GM18868 (cell line): ENCODE data around the gene GNB2.

Source experiments
- ATAC-seq: cut with Tn5 transposase; IDR thresholded peaks from one replicate; pipeline ENCODE4 v1.9.1; 2021; ENCODE audit warnings: mild to moderate bottlenecking, moderate library complexity; ENCODE audit not compliant: unreplicated experiment

Gene GNB2

DNA sequence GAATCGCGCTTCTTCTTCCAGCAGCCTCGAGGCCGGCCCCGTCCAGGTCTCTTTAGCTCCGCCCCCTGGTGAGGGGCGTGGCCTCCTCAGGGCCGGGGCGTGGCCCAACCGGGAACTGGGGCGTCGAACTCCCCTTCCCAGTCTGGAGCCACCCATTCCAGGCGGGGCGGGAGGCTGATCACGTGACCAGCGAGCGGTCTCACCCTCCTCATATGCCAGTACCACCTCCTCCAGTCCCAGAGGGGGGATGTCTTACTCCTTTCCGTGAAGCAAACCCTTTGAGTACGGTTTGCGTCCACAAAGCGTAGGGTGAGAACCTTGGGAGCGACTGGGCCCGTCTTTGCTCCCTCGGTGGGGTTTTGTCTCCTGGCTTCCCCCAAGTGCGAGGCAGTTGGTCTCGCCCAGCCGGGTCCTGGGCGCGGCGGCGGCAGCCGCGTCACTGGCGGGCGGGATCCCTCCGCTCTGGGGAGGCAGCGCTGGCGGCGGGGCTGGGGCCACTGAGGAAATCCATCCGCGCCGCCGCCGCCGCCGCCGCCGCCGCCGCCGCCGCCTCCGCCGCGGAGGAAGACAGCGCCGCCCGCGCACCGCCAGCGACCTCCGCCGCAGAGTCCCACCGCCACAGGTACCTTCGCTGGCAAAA lies at the start of gene GNB2:
Gene GNB2 (plus strand): TSS at position 439 of the 640 bp plus-strand sequence. CDS start 2,526 bp downstream, outside the sequence.
- ATAC-seq = peak; percentile 58

DNA sequence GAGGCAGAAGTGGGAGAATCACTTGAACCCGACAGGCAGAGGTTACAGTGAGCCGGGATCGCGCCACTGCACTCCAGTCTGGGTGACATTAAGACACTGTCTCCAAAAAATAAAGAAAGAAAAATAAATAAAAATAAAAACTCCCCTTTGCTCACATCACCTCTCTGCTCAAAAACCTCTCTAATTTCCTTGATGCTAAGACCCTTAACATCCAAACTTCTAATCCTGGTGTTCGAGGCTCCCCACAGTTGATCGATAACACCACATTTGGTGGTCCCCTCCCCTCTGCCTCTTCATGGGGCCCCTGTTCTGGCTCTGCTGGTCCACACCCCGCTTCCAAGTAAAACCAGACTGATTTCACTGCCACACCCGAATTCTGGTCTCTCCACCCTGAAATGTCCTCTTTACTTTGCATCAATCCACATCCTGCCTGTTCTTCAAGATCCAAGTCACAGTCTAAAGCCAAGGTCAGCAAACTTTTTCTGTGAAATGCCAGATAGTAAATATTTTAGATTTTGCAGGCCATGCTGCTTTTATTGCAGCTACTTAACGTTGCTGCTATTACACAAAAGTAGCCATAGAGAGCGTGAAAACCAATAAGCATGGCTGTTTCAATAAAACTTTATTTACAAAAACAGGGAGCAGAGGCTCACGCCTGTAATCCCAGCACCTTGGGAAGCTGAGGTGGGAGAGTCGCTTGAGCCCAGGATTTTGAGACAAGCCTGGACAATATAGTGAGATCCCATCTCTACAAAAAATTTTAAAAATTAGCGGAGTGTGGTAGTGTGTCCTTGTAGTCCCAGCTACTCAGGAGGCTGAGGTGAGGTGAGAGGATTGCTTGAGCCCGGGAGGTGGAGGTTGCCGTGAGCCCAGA lies 49.4 kb upstream of the GNB2 start:
- no peak for ATAC-seq

DNA sequence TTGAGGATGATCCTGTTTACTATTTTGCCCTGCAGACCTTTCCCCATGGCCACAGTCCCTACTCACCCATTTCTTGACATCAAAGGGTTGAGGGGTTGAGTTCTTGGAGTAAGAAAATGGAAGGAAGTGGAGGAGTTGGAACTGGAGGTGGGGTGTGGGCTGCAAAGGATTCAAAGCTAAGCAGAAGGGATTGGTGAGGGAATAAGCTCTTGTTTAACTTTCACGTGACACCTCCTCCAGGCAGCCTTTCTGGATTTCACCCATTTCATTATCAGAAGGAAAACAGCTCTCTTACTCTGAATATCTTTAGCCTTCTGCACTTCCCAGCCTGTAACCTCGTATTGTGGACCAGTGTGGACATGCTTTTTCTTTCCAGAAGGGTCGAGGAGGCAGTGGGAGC lies 47.5 kb upstream of the GNB2 start:
- no peak for ATAC-seq

DNA sequence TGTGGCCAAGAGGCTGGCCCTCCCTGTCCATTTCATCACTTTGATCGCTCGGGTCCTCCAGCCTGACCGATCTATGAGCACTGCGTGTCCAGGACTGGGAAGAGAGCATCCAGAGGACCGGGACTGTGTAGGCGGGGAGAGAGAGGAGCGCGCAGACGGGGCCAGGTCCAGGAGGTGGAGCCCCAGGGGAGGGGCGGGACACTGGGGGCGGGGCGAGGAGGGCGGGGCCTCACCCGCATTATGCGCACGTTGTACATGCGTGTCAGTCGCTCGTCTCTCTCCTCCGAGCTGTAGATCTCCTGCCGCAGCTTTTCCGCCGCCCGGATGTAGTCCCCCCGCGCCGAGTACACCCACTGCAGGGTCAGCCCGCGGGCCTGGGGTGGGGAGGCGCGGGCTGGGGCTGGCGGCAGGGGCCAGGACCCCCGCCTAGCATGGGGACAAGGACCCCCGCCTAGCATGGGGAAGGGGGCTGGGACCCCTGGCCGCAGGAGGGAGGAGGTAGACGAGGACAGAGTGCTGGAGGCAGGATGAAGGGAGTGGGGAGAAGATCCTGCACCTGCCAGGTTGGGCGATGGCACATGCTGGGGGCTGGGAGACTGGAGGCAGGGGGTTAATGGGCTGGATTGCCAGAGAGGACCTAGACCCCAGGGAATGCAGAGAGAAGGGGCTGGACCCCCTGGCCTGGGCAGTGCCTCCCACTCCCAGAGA lies 46.9 kb upstream of the GNB2 start:
- peak; percentile 82 for ATAC-seq

DNA sequence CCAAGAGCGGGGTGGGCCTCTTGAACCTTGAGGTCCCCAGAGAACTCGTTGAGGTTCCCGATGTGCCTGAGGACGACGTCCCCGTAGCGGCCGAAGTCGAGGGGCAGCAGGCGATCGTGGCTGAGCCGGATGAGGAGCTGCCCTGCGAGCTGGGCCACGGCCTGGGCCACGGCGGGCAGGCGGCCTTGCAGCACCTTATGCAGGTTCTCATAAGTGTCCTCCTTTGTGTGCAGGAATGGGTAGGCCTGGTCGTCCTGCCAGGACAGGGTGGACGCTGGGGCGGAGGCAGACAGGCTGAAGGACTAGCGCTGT lies 46.3 kb upstream of the GNB2 start:
- no peak for ATAC-seq

DNA sequence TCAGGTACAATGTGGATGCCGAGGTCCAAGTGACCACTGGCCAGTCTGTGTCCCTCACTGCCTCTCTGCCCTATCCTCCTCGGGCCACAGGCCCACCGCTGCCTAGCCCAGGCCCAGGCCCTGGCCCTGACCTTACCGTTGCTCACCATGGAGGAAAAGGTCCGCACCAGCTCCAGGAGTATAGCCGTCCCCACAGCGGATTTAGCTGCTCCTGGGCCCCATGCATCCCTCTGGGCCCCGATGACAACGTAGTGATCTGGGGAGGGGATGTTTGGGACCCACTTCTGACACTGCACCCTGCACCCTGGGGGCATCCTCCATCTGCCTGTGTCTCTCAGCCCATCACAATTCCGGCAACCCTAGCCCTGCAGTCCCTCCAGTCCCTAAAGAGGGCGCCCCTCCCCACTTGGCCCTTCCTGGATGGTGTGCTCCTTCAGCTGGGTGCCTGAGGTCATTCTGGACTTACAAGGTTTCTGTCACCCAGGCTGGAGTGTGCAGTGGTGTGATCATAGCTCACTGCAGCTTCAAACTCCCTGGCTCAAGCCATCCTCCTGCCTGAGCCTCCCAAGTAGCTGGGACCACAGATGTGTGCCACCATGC lies 44.3 kb upstream of the GNB2 start:
- ATAC-seq = no peak

DNA sequence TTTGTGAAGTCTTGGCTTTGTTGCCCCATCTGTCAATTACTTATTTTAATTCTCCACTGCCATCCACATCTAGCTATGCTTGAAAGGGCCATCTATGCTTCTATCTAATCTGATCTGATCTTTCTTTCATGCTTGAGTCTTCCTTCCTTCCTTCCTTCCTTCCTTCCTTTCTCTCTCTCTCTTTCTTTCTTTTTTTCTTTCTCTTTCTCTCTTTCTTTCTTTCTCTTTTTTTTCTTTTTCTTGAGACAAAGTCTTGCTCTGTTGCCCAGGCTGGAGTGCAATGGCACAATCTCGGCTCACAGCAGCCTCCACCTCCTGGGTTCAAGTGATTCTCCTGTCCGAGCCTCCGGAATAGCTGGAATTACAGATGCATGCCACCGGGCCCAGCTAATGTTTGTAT lies 43.5 kb upstream of the GNB2 start:
- ATAC-seq = no peak

DNA sequence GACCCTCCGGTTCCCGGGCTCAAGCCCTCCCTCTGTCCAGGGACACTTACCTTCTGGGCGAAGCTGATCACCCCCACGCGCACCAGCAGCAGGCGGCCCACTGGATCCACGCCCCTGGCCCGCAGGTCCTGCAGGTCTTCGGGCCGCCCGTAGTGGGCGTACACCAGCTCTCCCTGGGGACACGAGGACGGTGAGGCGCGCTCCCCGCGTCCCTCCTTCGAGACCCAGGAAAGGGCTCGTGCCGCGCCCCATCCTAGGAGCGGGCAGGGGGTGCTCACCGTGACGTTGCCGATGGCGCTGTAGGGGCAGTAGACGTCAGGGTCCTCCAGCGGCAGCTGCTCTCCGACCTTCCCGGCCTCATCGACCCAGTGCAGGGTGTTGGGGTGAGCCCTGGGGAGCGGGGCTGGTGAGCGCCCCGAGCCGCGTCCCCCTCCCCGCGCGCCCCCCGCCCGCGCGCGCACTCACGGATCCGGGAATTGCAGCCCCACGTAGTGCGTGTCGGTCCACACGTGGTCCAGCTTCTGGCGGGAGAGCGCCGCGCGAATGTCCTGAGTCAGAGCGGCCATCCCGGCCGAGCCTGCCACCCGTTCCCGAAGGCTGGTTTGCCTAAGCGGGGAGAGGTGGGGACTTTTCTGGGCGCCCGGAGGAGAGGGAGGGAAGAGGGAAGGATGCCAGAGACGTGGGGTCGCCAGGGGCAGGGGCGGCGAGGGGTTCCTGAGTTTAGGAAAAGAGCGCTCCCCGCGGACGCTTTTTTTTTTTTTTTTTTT lies 40.4 kb upstream of the GNB2 start:
- ATAC-seq = peak; percentile 63

DNA sequence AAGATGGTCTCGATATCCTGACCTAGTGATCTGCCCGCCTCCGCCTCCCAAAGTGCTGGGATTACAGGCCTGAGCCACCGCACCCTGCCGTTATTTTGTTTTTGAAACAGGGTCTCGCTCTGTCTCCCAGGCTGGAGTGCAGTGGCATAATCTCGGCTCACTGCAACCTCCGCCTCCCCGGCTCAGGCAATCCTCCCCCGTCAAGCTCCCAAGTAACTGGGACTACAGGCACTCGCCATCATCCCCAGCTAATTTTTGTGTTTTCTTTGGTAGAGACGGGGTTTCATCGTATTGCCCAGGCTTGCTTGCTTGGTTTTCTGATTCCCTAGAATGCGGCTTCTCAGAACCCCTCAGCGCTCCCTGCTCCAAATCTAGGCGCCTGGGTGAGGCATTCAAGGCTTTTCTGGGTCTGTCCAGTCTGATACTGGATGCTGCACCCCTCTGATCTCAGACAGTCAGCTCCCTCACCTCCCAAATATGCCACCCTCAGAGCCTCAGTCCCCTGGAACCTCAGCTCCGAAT lies 33.5 kb upstream of the GNB2 start:
- no peak for ATAC-seq

DNA sequence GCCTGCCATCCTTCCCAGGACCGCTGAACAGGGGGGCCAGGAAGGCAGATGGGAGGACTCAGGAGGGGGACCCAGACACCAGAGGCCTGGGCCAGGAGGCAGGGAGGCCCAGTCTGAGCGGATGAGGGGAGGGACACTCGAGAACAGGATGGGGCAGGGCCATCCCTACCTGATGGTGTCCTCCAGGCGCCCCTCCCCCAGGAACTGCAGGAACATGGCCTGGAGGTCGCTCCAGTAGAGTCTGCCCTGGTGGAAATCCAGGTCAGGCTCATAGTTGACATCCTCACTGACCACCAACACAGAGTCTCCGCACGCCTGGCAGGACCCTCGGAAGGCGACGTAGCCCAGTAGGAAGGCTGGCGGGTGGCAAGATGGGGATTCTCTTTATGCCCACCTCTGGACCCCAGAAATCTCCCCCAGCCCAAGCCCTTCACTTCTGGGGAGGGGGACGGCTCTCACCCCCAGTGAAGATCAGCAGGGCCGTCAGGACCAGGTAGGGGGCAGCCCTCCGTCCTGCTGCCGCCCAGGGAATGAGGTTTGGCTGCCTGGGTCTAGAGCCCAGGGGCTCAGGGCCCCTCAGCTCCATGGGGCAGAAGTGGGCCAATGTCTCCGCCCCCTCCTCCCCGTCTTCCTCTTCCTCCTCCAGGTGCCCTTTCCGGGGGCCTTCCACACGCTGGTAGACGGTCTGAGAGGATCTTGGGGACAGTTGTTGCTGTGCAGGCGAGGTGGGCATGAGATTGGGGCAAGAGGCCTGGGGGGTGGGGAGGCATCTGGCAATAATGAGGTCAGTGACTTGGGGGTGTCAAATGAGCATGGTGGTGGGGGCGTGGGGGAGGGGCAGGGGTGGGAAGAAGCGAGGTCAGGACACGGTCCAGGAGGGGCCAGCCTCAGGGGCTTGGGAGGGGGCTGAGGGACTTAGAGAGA lies 32.8 kb upstream of the GNB2 start:
- no peak for ATAC-seq

DNA sequence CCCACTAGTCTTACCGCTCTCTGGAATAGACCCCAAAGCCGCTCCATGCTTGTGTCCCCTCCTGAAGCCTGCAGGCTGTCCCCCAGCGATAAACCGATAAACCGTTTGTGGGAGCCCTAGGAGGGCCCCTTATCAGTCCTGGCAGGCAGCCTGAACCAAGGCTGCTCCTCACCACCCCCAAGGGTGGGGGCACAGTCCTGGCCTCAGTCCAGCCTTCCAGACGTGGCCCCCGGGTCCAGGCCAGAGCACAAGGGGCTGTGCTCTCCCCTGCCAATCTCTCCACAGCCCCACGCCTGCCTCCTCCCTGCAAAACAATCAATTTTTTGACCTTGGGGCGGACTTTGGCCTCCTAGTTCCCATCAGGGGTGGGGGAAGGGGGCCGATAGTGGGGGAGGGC lies 32.1 kb upstream of the GNB2 start, which contains the start of gene TFR2:
Gene TFR2 (minus strand): TSS at position 90 of the 397 bp plus-strand sequence. CDS start 43 bp downstream, at position 47.
- no peak for ATAC-seq

DNA sequence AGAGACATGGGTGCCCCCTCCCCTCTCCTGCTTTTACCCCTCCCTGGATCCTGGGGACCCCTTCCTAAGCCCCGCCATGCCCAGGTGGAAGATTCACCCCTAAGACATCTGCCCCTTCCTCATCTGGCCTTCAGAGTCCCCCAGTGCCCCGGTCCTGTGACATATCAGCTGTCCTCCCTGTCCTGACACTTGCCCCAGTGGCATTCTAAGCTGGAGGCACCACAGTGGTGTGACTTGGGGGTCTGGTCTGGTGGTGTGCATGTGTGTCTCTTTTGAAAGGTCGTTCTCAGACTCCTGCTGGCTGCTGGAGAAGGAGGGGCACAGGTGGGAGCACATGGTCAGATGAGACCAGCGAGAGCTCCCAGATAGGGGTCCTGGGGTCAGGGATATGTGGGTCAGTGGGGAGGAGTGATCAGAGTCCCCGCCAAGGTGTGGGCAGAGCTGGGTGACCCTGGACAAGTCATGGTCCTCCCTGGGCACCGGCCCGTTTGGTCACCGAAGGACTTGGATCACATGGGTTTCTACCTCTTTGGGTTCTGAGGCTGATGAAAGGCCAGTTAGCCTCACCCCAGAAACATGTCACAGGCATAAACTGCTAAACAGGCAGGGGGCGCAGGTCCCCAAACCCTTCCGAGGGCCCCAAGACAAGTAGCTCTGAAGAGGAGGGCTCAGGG lies 31.5 kb upstream of the GNB2 start:
- no peak for ATAC-seq

DNA sequence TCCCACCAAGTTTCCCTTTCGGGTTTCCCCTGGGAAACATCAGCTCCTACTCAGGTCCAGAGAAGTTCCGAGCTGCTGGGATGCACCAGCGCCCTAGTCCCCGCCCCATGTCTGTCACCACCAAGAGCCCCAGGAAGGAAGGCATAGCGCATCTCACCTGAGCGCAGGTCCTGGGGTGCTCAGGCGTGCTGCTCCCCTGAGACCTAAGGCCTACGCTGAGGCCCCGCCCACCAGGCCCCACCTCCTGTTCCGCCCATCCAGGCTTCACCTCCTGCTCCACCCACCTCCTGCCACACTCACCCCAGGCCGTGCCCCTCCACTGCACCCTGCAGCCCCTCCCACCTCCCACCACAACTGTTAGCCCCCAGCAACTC lies 31.0 kb upstream of the GNB2 start:
- ATAC-seq = peak; percentile 58

DNA sequence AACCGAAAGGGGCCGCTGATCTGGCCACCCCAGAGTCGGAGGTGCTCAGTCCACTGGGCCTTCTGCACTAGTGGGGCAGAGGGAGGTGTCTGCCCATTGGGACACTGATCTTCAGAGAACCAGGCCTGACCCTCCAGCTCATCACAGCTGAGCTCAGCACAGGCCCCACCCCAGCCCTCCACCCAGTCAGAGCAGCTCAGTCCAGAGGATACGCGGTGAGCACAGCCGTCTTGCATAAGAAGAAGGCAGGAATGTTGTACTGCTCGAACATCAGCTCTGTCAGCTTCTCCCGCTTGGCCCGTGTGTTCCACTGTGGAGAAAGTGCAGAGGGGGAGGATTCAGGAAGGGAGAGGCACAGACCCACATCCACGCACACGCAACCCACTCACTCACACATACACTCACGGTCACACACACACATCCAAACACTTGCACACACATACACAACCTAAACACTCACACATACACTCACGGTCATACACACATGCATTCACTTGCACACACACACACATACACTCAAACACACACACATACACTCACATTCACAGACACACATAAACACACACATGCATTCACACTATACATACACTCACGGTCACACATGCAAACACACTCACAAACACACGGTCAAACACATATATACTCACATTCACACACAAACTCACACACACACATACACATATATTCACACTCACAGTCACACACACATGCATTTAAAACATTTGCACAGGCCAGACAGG lies 23.5 kb upstream of the GNB2 start:
- no peak for ATAC-seq

DNA sequence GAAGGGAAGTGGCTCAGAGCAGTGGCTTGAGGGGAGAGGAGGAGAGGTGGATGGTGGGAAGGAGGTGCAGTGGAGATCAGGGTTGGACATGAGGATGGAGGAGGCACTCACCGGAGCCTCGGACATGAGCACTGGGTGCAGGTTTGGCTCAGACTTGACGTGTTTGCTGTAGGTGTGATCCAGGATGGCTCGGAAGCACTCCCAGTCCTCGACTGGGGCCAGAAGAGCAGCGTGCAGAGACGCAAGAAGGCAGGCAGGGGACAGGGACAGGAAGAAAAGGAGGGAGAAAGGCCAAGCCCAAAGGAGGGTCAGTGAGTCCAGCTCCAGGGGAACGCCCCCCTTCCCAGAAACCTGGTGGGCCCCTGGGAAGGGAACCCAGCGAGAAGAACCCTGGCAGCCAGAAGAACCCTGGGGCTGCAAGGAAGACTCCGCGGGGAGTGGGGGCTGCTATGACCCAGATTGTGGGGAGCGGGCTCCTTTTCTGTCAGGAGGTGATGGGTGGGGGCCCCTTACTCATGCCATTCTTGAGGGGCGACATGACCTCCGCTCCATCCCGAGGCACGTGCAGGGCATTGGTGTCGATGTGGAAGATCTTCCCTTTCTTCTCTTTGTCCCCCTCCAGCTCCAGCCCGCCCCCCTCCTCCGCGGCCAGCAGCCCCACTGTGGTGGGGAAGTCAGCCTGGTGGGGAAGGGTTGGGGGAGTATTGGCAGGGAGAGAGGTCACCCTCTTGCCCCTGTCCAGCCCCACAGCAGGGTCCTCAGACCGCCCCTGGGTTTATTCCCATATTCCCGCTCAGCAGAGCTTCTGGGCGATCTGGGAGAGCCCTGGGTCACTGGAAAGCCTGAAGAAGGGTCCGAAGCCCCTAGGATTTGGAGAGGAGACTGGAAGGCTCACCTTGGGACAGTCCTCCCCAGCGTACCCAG lies 18.4 kb upstream of the GNB2 start:
- no peak for ATAC-seq

DNA sequence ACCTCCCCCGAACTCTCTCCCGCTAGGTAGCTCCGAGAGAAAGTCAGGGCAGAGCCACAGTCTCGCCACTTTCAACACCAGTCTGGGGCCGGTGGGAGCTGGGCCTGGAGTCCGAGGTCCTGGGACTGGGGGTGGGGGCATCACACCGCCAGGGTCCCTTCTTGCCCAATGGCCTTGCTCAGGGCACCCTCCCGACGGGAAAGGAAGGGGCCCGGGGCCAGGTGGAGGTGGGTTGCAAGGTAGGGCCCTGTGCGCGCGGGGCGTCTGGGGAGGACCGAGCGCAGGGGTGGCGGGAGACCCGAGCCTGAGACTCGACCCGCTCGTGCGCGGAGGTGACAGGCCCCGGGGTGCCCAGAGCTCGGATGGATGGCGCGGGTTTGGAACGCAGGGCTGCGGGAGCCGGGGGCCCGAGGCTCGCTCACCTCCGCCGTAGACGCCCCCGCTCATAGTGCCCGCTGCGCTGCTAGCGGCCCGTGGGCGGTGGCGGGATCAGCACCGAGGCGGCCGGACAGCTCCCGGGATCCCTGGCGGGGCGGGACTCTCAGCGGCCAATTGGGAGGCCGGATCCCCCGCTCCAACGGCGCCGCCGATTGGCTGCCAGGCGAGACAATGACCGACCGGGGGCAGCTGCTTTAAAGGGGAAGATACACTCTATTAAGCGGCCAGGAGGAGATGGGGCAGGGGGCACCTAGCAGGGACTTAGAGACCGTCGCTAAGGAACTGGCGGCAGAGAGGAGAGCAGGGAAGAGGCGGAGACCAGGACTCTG lies 17.4 kb upstream of the GNB2 start, which contains the start of gene ACTL6B:
Gene ACTL6B (minus strand): TSS at position 541 of the 767 bp plus-strand sequence. CDS start 94 bp downstream, at position 447.
- ATAC-seq = no peak
